GM20000 (cell line): Measurements from ENCODE around the gene SPG7.
A peak's percentile ranks its signal among the peaks of the same experiment; 100 is the strongest.

ENCODE experiments used
- DNase-seq: peaks from one replicate; pipeline ENCODE4 v3.0.0; 2012; ENCODE audit warnings: low spot score
- CTCF ChIP-seq: IDR thresholded peaks from 2 replicates; pipeline ENCODE4 v1.5.1; 2012; ENCODE audit warnings: mild to moderate bottlenecking, control low read depth; ENCODE audit errors: extremely low read depth, missing control alignments

SPG7 gene

GRCh38 chr16:89596061-89596689, 88.0 kb downstream of the SPG7 start:
- TF ChIP-seq CTCF = no peak
- no peak for DNase-seq

GRCh38 chr16:89596957-89597649, 88.9 kb downstream of the SPG7 start:
- no peak for TF ChIP-seq CTCF
- no peak for DNase-seq

GRCh38 chr16:89598199-89598598, 90.0 kb downstream of the SPG7 start:
- no peak for TF ChIP-seq CTCF
- DNase-seq = no peak

GRCh38 chr16:89599451-89599858, 91.3 kb downstream of the SPG7 start:
- DNase-seq = peak; percentile 68

GRCh38 chr16:89599902-89600301, 91.7 kb downstream of the SPG7 start:
- no peak for DNase-seq
- TF ChIP-seq CTCF = no peak

More at GRCh38 chr16:89599451-89599858, 91.3 kb downstream of the SPG7 start:
- TF ChIP-seq CTCF = peak; percentile 21

- TF ChIP-seq CTCF = no peak
- DNase-seq = no peak
Measured at GRCh38 chr16:89600427-89600826, 92.2 kb downstream of the SPG7 start.

- DNase-seq = no peak
- no peak for TF ChIP-seq CTCF
Measured at GRCh38 chr16:89600956-89601355, 92.8 kb downstream of the SPG7 start.
